ENCODE data around the gene TNFSF10.

DNA sequence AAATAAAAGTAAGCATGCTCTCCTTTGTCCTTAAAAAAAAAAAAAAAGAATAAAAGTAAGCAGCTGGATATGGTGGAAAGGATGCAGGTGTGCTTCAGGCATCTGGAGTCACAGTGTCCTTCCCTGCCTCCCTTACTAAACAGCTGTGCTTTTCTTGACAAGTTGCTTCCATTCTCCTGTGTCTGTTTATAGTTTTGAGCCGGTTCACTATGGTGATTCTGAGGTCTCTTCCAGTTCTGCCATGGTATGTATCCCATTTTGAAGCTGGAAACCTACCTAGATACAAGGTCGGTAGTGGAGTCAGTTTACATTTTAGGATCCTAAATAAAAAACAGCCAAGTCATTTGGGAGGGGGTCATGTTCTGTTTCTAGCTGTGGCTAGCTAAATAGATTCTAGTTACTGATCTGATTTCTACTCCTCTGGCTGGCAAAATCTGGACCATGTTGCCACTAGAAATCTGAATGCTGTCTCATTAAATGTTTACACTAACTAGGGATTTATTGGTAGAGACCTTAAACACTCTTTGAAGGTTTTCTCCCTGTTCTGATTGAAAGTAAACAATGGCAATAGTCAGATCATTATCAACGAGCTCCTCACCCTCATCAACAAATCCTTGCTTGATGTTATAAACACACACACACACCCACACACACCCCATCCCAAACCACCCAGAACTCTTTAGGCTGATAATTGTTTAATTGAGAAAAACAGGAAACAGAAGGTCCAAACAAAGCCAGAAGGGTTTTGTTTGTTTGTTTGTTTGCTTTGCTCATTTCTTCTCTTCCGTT is 7.9 kb downstream of the TNFSF10 start:
- TF ChIP-seq CEBPB (IDR thresholded peaks at IDR 0.05; ENCODE audit: borderline replicate concordance in 1 of 2, low read depth in 2 of 2, low read length in 2 of 2) (no peak), CTCF (IDR thresholded peaks at IDR 0.05 in 2 of 3, conservative IDR thresholded peaks at IDR 0.05 in 1 of 3; ENCODE audit: control insufficient read depth in 2 of 3, extremely low read depth in 1 of 3, insufficient read depth in 1 of 3, low read depth in 3 of 3, low read length in 3 of 3) (no peak)

Data from GM12878 (cell line).